ENCODE data around the gene TANK.

DNA sequence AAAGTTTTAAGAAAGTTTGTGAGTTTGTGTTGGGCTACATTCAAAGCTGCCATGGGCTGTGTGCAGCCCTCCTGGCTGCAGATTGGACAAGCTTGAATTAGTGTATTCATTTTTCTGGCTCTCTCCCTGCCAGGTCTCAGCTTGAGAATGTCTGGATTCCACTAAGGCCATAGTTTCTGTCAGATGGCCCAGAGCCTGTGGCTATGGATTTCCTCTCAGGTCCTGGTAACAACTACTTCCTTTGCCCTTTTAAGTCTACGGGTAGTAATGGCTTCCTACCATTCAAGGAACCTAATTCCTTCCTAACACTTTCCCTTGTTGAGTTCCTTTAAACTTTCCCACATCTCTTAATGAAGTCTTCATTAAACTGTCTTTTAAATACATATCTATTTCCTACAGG lies 123.7 kb downstream of the TANK start:
- TF ChIP-seq, protein P1, sequence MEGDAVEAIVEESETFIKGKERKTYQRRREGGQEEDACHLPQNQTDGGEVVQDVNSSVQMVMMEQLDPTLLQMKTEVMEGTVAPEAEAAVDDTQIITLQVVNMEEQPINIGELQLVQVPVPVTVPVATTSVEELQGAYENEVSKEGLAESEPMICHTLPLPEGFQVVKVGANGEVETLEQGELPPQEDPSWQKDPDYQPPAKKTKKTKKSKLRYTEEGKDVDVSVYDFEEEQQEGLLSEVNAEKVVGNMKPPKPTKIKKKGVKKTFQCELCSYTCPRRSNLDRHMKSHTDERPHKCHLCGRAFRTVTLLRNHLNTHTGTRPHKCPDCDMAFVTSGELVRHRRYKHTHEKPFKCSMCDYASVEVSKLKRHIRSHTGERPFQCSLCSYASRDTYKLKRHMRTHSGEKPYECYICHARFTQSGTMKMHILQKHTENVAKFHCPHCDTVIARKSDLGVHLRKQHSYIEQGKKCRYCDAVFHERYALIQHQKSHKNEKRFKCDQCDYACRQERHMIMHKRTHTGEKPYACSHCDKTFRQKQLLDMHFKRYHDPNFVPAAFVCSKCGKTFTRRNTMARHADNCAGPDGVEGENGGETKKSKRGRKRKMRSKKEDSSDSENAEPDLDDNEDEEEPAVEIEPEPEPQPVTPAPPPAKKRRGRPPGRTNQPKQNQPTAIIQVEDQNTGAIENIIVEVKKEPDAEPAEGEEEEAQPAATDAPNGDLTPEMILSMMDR (IDR thresholded peaks at IDR 0.05; ENCODE audit: control extremely low read depth in 1 of 3, insufficient read depth in 1 of 3, low read depth in 1 of 3, low read length in 3 of 3) = no peak
- TF ChIP-seq POLR2A (IDR thresholded peaks at IDR 0.05; ENCODE audit: control extremely low read depth in 1 of 2, low read depth in 2 of 2, low read length in 2 of 2) (no peak), ASH2L (IDR thresholded peaks at IDR 0.05; ENCODE audit: low read length) (no peak), SP1 (IDR thresholded peaks at IDR 0.05; ENCODE audit: low read depth, low read length) (no peak), EZH2 (IDR thresholded peaks at IDR 0.05; ENCODE audit: low read depth, low read length, severe bottlenecking) (no peak), ZNF274 (IDR thresholded peaks at IDR 0.05; ENCODE audit: borderline replicate concordance, extremely low read depth, low read length) (no peak), POLR2AphosphoS5 (IDR thresholded peaks at IDR 0.05; ENCODE audit: low read depth, low read length) (no peak), SP2 (IDR thresholded peaks at IDR 0.05; ENCODE audit: low read length) (no peak)
- TF ChIP-seq, protein P2, sequence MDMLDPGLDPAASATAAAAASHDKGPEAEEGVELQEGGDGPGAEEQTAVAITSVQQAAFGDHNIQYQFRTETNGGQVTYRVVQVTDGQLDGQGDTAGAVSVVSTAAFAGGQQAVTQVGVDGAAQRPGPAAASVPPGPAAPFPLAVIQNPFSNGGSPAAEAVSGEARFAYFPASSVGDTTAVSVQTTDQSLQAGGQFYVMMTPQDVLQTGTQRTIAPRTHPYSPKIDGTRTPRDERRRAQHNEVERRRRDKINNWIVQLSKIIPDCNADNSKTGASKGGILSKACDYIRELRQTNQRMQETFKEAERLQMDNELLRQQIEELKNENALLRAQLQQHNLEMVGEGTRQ (IDR thresholded peaks at IDR 0.05; ENCODE audit: low read length) = no peak

Measured in H1 (cell line).